GM19240 (cell line): Measurements from ENCODE around the gene PPP2R2C.

Experiments
- DNase-seq: peaks from one replicate; pipeline ENCODE4 v3.0.0; 2011; ENCODE audit warnings: low spot score; ENCODE audit not compliant: insufficient read length

PPP2R2C gene

DNA sequence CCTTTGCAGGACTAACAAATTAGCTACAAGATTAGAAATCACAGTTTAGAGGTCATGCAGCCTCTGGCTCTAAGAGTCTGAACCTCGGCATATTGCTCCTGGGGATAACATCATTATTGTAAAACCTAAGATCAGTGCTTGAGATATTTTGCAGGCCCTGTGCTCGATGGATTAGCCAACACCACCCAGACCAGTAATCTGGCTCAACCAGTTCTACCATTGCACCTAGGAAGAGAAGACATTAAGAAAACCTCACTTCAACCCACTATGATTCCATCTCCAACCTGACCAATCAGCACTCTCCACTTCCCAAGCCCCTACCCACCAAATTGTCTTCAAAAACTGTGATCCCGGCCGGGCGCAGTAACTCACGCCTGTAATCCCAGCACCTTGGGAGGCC, 159.2 kb downstream of the PPP2R2C start:
- DNase-seq, result no peak

DNA sequence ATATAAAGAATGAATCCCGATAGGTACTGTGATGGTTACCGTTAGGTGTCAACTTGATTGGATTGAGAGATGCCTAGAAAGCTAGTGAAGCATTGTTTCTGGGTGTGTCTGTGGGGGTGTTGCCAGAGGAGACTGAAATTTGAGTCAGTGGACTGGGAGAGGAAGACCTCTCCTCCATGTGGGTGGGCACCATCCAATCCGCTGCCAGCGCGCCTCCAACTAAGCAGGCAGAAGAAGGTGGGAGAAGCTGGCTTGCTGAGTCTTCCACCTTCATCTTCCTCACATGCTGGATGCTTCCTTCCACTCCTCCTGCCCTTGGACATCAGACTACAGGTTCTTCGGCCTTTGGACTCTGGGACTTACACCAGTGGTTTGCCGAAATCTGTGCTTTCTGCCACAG, 162.6 kb downstream of the PPP2R2C start:
- no peak for DNase-seq

DNA sequence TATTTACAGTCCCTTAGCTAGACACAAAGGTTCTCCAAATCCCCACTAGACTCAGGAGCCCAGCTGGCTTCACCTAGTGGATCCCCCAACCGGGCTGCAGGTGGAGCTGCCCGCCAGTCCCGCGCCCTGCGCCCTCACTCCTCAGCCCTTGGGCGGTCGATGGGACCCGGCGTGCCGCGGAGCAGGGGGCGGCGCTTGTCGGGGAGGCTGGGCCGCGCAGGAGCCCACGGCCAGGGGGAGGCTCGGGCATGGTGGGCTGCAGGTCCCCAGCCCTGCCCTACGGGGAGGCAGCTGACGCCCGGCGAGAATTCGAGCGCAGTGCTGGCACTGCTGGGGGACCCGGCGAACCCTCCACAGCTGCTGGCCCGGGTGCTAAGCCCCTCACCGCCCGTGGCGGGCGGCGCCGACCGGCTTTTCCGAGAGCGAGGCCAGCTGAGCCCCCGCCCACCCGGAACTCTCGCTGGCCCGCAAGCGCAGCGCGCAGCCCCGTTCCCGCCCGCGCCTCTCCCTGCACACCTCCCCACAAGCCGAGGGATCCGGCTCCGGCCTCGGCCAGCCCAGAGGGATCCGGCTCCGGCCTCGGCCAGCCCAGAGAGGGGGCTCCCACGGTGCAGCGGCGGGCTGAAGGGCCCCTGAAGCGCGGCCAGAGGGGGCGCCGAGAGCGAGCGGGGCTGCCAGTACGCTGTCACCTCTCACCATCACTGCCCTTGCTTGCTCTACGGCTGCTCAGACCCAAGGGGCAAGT, 163.3 kb downstream of the PPP2R2C start:
- no peak for DNase-seq

DNA sequence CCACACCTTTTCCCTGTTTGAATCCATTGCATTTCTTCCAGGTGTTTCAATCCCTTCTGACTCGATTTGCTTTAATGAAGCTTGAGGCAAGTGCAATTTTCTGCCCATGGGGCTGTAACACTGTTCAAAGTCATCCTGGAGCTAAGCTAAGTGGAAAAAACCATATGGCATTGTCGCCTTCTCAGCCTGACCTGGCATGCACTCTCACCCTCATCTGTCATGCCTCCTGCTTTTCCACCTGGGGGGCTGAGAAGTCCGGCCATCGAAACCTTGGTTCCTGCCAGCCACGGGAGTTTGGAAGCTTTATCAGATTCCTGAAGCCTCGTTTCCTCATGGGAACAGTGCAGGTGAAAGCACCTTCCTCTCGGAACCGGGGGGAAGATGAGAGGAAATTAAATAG, 164.5 kb downstream of the PPP2R2C start:
- no peak for DNase-seq

DNA sequence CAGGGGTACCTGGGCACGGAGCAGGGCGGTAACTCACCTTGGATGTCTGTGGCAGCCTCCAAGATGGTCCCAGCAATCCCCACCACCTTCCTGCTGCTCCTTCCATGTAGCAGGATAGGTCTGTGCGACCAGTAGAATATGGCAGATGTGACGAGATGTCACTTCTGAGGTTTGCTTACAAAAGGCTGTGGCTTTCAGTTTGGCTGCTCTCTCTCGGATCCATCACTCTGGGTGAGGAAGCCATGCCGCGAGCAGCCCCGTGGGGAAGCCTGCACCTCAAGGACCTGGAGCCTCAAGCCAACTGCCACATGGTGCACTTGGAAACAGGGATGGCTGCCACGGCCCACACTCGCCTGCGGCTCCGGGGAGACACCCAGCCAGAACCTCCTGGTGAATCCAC, 165.2 kb downstream of the PPP2R2C start:
- no peak for DNase-seq

DNA sequence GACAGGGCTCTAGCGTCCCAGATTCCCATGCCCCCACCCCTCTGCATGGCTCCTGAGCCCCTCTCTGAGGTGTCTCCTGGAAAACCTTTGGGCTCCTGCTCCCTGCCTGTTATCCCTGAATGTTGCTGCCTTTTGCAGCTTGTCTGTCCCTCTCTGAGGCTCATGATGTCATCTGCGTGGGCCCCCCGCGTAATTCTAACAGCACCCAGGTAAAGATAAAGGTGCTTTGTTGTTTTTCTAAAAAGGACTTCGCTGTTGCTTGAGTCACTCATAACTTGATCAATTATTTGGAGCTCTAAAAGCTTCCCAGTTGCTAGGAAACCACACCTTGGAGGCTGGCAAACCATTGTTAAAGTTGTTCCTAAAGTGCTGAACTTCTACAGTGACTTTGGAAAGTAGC, 166.1 kb downstream of the PPP2R2C start:
- DNase-seq, result no peak

DNA sequence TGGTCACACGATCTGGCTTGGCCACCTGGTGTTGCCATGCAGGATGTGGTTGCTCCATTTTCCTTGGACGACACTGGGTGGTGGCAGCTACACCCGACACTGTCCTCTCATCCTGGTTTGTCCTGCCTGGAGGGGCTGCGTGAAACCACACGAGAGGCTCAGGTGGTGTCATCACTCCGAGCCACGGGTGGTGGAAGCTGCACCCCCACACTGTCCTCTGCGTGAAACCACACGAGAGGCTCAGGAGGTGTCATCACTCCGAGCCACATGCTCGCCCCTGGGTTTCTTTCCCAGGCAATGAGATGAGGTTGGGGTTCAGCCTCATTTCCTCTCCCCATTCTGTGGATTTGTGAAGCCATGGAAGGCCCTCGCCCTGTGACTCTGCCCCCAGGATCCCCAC, 168.5 kb downstream of the PPP2R2C start:
- no peak for DNase-seq

DNA sequence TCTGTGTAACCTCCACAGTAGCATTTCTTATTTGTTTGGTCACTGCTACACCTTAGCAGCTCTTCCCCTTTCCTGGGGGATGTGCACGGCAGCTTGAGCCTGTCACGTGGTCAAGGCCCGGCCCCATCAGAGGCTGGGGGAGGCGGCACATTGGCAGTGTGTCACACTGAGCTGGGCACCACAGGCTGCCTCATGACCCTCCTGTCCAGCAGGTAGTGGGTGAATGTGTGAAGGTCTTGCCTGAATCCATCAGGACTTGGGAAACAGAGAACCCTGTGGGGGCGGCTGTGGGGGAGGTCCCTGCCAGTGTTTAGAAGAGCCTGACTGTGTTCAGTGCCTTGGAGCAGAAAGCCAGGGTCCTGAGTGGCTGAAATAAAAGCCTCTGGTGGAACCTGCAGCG, 169.5 kb downstream of the PPP2R2C start:
- DNase-seq, result no peak

DNA sequence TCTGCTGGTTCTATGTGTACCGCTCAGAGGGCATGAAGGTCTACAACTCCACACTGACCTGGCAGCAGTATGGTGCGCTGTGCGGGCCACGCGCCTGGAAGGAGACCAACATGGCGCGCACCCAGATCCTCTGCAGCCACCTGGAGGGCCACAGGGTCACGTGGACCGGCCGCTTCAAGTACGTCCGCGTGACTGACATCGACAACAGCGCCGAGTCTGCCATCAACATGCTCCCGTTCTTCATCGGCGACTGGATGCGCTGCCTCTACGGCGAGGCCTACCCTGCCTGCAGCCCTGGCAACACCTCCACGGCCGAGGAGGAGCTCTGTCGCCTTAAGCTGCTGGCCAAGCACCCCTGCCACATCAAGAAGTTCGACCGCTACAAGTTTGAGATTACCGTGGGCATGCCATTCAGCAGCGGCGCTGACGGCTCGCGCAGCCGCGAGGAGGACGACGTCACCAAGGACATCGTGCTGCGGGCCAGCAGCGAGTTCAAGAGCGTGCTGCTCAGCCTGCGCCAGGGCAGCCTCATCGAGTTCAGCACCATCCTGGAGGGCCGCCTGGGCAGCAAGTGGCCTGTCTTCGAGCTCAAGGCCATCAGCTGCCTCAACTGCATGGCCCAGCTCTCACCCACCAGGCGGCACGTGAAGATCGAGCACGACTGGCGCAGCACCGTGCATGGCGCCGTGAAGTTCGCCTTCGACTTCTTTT, 170.5 kb downstream of the PPP2R2C start:
- DNase-seq, result no peak

DNA sequence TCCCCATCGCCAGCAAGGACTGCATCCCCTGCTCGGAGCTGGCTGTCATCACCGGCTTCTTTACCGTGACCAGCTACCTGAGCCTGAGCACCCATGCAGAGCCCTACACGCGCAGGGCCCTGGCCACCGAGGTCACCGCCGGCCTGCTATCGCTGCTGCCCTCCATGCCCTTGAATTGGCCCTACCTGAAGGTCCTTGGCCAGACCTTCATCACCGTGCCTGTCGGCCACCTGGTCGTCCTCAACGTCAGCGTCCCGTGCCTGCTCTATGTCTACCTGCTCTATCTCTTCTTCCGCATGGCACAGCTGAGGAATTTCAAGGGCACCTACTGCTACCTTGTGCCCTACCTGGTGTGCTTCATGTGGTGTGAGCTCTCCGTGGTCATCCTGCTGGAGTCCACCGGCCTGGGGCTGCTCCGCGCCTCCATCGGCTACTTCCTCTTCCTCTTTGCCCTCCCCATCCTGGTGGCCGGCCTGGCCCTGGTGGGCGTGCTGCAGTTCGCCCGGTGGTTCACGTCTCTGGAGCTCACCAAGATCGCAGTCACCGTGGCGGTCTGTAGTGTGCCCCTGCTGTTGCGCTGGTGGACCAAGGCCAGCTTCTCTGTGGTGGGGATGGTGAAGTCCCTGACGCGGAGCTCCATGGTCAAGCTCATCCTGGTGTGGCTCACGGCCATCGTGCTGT, 171.2 kb downstream of the PPP2R2C start:
- no peak for DNase-seq

DNA sequence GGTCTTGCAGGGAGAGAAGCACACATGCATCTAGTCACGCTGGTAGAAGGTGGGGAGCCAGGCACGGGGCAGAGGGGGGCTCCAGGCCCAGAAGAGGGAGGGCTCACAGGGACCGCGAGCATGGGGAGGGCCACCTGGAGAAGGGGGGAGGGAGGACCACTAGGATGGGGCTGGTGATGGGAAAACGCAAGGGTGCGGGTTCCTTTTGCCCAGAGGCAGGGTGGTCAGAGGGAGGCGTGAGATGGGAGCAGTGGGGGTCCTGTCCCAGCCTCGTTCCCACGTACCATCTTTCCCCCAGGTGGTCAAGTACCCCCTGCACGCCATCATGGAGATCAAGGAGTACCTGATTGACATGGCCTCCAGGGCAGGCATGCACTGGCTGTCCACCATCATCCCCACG, 172.1 kb downstream of the PPP2R2C start:
- DNase-seq, result no peak

DNA sequence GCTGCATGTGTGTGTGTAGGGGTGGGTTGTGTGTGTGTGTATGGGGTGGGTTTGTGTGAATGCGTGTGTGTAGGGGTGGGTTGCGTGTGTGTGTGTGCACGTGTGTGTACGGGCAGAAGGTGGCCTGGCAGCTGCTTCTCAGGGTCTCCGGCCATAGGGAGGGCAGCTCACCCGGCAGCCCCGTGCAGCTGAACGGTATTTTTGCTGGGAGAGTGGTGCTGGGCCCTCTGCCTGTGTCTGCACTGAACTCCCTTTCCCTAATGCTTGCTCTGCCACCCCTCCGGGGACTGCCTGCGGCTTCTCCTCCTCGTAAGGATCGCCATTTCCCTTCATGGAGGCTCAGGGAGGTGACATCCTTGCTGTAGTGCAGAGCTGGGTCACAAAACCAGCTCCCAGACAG, 172.5 kb downstream of the PPP2R2C start:
- DNase-seq, result no peak

DNA sequence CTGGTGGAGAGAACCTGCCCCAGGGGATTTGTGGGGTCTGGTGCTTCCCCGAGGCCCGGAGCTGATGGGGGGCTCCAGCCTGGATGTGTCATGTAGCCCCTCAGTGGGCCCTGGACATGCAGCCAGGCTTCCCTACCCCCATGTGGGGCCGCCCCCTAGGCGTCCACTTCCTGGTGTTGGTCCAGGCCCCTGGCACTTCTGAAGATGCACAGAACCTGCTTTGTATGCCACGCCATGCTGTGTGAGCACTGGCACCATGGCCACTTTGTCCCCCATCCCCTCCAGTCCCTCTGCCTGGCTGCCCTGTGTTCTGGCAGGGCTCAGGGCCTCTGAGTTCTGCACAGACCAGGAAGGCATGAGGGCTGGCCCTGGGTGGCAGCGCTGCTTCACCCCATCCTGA, 173.6 kb downstream of the PPP2R2C start:
- no peak for DNase-seq

DNA sequence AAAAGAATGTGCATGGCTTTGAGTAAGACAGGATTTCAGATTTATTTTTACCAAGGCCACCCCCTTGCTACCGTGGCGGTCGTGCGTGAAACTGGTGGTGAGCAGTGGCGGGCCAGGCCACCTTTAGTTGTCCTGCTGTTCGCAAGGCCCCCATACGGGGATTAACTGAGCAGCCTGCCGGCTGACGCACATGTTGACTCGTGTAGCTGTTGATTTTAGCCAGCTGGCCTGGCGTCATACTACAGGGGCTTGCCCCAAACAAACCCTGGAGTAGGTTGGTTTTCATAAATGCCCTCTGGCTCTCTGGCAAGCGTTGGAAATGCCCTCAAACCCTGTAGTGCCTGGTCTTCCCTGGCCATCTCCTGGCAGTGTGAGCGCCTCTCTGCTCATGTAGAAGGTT, 174.4 kb downstream of the PPP2R2C start:
- no peak for DNase-seq

DNA sequence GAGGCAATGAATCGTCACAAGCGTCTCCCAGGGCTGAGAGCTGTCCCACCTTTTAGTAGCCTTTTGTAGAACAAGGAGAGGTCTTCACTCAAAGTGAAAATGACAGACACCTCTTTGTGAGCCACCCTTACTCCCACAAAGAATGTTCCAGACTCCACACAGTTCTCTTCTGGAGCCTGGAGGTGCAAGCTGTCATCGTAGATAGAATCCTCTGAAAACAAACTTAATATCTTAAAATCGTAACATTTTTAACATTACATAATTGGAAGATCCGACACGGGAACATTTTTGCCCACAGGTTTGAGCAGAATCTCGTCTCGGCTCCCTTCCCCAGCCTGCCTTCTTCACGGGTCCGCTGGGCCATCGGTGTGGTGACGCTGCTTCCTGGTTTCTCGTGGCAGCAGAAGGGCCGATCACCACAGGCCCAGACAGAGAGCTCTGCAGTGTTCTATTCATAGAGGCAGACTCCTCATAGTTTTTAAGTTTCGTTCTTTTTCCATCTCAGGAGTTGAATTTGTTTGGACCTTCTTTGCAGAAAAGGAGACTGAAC, 175.1 kb downstream of the PPP2R2C start:
- DNase-seq, result no peak

DNA sequence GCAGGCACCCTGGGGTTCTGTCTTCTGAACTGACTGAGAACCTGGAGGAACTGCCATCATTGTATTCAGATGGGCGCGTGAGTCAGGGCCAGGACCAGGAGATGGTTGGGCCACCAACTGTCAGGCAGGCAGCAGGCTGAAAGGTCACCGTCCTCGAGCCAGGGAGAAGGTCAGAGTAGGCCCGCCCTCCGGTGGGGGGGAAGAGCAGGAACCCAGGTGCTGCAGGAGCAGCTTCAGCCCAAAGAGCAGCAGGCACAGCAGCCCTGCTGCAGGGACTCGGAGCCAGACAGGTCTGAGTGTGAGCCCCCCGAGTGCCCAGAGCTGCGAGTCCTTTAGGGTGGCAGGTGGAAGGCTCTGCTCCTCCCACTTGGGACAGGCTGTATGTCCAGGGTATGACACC, 176.4 kb downstream of the PPP2R2C start:
- DNase-seq, result no peak

DNA sequence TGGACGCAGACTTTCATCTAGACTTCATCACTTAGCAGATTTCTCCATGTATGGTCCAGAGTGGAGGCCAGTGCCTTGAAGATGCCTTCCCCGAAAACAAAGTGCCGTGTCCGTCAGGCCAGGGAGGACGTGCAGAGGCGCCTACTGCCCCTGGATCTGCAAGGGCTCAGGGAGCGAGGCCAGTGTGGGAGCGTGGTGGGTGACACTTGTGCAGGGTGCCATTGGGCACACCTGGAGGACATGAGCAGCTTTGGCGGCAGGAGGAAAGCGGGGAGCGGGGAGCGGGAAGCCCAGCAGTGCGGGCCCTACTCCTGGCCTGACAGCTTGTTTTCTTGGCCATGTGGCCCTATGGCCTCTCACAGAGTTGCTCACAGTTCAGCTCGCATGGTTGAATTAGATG, 176.9 kb downstream of the PPP2R2C start:
- DNase-seq, result no peak

DNA sequence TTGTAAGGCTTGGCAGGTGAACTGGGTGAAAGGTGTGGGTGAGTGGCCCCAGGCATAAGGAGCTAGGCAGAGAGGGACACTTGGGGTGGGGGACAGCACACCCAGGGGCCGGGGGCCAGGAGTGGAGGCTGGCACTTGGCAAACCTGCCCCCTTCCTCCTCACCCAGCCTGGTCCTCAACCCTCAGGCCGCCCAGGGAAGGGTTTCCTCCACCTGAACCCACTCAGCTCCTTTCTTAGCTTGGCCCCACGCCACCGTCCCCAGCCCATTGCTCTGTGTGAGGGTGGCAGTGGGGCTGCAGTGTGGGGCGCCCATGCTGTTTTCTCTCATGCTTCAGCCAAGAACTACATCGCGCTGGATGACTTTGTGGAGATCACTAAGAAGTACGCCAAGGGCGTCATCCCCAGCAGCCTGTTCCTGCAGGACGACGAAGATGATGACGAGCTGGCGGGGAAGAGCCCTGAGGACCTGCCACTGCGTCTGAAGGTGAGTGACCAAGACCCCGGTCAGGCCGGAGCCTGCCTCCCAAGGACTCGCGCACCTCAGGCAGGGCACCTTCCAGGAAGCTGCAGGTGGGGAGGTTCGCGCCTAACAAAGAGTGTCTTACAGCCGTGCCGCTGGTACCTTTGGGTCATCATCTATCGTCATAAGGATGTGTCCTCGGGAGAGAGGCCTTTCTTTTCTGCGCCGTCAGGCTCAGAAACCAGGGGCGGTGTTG, 177.6 kb downstream of the PPP2R2C start:
- no peak for DNase-seq

DNA sequence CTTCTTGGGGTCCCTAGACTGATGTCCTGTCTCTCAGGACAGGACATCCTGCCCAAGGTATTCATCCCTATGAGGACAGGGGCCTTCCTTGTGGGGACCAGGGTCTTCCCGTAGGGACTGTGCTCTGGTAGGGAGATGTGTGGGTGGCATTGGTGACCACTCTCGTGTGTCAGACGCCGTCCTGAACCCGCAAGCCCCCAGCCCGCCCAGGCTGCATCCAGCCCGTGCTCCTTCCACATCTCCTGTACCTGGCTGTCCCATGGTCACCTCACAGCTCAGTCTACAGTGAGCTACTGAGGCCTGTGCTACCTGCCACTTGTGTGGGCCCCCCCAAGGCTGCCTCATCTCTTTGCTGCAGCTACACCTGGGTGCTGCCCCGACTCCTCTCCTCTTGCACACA, 178.8 kb downstream of the PPP2R2C start:
- no peak for DNase-seq

DNA sequence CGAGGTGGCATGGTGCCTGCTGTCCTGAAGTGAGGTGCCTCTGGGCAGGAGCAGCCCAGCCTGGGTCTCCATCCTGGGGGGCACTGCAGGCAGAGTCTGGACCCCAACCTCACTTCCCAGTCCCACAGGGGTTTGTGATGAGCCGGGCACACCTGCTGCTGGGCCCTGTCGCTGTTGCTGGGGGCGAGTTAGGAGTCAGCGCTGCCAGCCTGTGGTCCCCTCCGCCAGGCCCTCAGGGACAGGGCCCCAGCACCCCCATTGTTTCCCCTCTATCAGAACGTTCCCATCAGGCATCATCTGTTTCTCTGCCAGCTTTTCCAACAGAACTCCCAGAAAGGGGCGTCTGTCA, 179.3 kb downstream of the PPP2R2C start:
- no peak for DNase-seq

DNA sequence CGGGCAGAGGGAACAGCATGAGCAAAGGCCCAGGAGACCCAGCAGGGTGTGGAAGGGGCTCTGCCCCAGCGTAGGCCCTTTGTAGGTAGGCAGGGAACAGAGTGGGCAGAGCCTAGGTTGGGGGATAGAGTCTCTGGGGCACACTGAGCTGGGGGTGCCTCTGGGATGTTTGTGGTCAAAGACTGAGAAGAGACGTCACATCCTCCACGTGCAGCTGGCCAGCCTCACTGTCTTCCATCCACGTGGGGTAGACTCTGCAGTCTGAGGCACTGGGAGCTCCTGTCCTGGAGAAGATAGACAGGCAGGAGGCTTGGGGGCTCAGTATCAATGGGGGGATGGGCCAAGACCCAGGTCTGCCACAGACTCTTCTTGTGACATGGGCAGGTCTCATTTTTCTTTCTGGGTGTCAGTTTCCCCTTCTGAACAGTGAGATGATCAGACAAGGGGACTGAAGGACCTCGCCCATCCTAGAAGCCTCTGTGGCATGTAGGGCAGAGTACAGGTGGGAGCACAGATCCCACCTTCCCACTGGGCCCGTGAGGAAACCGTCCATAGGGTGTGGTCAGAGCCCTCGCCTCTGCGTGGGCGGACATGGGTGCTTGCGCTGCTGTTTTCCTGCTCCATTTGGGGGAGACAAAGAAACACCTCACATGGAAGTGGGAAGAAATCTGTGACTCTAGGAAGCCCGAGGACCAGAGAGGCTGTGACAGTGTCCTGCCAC, 179.9 kb downstream of the PPP2R2C start:
- DNase-seq, result no peak
